Neural cell (in vitro differentiated cells): Measurements from ENCODE around the gene ARHGEF37. TPM values are rescaled to one million over a fixed set of nuclear protein-coding genes. Genes with fewer than 3 reads are reported as not detected.

Source experiments
- H2AFZ ChIP-seq: fragments of 200-600, 300-800 bp; sonication (generic), shearing (Covaris generic); 2 replicates; pipeline ENCODE4 v1.6.0; 2014; ENCODE audit warnings: low read depth, mild to moderate bottlenecking, antibody characterized with exemption, low read length, moderate library complexity
- H3F3A ChIP-seq: fragments of 200-600 bp; shearing (Covaris generic); 2 replicates; pipeline ENCODE4 v1.6.1; 2016; ENCODE audit warnings: mild to moderate bottlenecking, moderate library complexity, mixed read lengths, antibody characterized with exemption, low read length; ENCODE audit not compliant: insufficient read depth, poor library complexity, severe bottlenecking
- H3K27ac ChIP-seq: fragments of 200-600, 300-800 bp; sonication (generic), shearing (Covaris generic); 2 replicates; pipeline ENCODE4 v1.5.1; 2014; ENCODE audit warnings: mild to moderate bottlenecking, low read length, moderate library complexity
- H3K27me3 ChIP-seq: fragments of 300-800, 200-600 bp; sonication (generic), shearing (Covaris generic); 2 replicates; pipeline ENCODE4 v1.6.0; 2014; ENCODE audit warnings: mild to moderate bottlenecking, low read depth, low read length, moderate library complexity; ENCODE audit not compliant: insufficient read depth
- H3K36me3 ChIP-seq: fragments of 300-800, 200-600 bp; sonication (generic), shearing (Covaris generic); 2 replicates; pipeline ENCODE4 v1.5.1; 2014; ENCODE audit warnings: mild to moderate bottlenecking, antibody characterized with exemption, low read length, moderate library complexity; ENCODE audit not compliant: insufficient read depth
- H3K4me2 ChIP-seq: fragments of 300-800, 200-600 bp; sonication (generic), shearing (Covaris generic); 2 replicates; pipeline ENCODE4 v1.6.0; 2014; ENCODE audit warnings: mild to moderate bottlenecking, low read length
- H3K4me3 ChIP-seq: fragments of 300-800, 200-600 bp; sonication (generic), shearing (Covaris generic); 2 replicates; pipeline ENCODE4 v1.5.1; 2014; ENCODE audit warnings: mild to moderate bottlenecking, low read length, moderate library complexity
- H3K79me2 ChIP-seq: fragments of 200-600 bp; shearing (Covaris generic); replicated peaks from 2 replicates; pipeline ENCODE4 v1.6.0; 2014; ENCODE audit warnings: mild to moderate bottlenecking, low read length, moderate library complexity; ENCODE audit not compliant: insufficient read depth
- H3K9ac ChIP-seq: fragments of 300-800, 200-600 bp; sonication (generic), shearing (Covaris generic); 2 replicates; pipeline ENCODE4 v1.6.1; 2016; ENCODE audit warnings: mild to moderate bottlenecking, low read length, mixed read lengths
- H3K9me2 ChIP-seq: fragments of 200-600 bp; shearing (Covaris generic); 2 replicates; pipeline ENCODE4 v1.6.1; 2016; ENCODE audit warnings: mild to moderate bottlenecking, low read length, mixed read lengths; ENCODE audit not compliant: insufficient read depth
- H3K9me3 ChIP-seq: fragments of 200-600, 300-800 bp; sonication (generic), shearing (Covaris generic); 2 replicates; pipeline ENCODE4 v1.6.1; 2016; ENCODE audit warnings: mild to moderate bottlenecking, mixed run types, low read length, moderate library complexity, mixed read lengths
- H4K20me1 ChIP-seq: fragments of 200-600 bp; shearing (Covaris generic); 2 replicates; pipeline ENCODE4 v1.6.1; 2016; ENCODE audit warnings: mild to moderate bottlenecking, mixed run types; ENCODE audit not compliant: insufficient read depth
- EP300 ChIP-seq: fragments of 450-650 bp; conservative IDR thresholded peaks from 2 replicates; pipeline ENCODE4 v1.6.1; 2014; ENCODE audit warnings: antibody characterized with exemption, mild to moderate bottlenecking, moderate library complexity; ENCODE audit not compliant: poor library complexity, severe bottlenecking
- EZH2 ChIP-seq: fragments of 200-600, 300-800 bp; shearing (Covaris generic), sonication (generic); IDR thresholded peaks from 2 replicates; pipeline ENCODE4 v1.6.1; 2014; ENCODE audit warnings: antibody characterized with exemption, low read length, borderline replicate concordance, mild to moderate bottlenecking; ENCODE audit not compliant: insufficient read depth, poor library complexity, severe bottlenecking
- MXI1 ChIP-seq: fragments of 450-650 bp; conservative IDR thresholded peaks from 2 replicates; pipeline ENCODE4 v1.6.1; 2014; ENCODE audit warnings: antibody characterized with exemption, mild to moderate bottlenecking; ENCODE audit not compliant: poor library complexity, severe bottlenecking
- POLR2AphosphoS5 ChIP-seq: IDR thresholded peaks from 2 replicates; pipeline ENCODE4 v1.6.1; 2012
- RAD21 ChIP-seq: fragments of 450-650 bp; conservative IDR thresholded peaks from 2 replicates; pipeline ENCODE4 v1.6.1; 2014; ENCODE audit warnings: antibody characterized with exemption, mild to moderate bottlenecking, moderate library complexity
- REST ChIP-seq: IDR thresholded peaks from 2 replicates; pipeline ENCODE4 v1.6.1; 2012; ENCODE audit warnings: borderline replicate concordance
- SMC3 ChIP-seq: fragments of 450-650 bp; conservative IDR thresholded peaks from 2 replicates; pipeline ENCODE4 v1.6.1; 2014; ENCODE audit warnings: antibody characterized with exemption, mild to moderate bottlenecking, moderate library complexity; ENCODE audit not compliant: poor library complexity
- TAF1 ChIP-seq: IDR thresholded peaks from 2 replicates; pipeline ENCODE4 v1.6.1; 2012; ENCODE audit warnings: low read depth
- polyA plus RNA-seq: library from polyadenylated mRNA; depleted of rRNA; stranded (reverse); fragments of >200 nt; gene quantifications from 2 replicates; pipeline ENCODE4 v1.2.3, GENCODE V29; 2014
- TF ChIP-seq, protein P1 (sequence below): fragments of 450-650 bp; IDR thresholded peaks from 2 replicates; pipeline ENCODE4 v1.5.1; 2014; ENCODE audit warnings: antibody characterized with exemption, mild to moderate bottlenecking, moderate library complexity; ENCODE audit not compliant: poor library complexity, severe bottlenecking

ARHGEF37 gene
- polyA plus RNA-seq, 1 donor from 2014 or later = 0.53 TPM

- Histone ChIP-seq H3K9me2 (no peaks in the 10 kb centered on the region), H3K27me3 (no peaks in the 10 kb centered on the region), H3K27ac (no peak overlapping the region), H3K9ac (no peak overlapping the region), H3K79me2 (no peaks in the 10 kb centered on the region), H3F3A (no peaks in the 10 kb centered on the region), H3K4me2 (no peak overlapping the region), H2AFZ (no peak overlapping the region), H3K4me3 (no peak overlapping the region), H4K20me1 (no peaks in the 10 kb centered on the region), H3K9me3 (no peaks in the 10 kb centered on the region), H3K36me3 (no peaks in the 10 kb centered on the region)
- no peak for TF ChIP-seq EP300
- TF ChIP-seq, protein P1, sequence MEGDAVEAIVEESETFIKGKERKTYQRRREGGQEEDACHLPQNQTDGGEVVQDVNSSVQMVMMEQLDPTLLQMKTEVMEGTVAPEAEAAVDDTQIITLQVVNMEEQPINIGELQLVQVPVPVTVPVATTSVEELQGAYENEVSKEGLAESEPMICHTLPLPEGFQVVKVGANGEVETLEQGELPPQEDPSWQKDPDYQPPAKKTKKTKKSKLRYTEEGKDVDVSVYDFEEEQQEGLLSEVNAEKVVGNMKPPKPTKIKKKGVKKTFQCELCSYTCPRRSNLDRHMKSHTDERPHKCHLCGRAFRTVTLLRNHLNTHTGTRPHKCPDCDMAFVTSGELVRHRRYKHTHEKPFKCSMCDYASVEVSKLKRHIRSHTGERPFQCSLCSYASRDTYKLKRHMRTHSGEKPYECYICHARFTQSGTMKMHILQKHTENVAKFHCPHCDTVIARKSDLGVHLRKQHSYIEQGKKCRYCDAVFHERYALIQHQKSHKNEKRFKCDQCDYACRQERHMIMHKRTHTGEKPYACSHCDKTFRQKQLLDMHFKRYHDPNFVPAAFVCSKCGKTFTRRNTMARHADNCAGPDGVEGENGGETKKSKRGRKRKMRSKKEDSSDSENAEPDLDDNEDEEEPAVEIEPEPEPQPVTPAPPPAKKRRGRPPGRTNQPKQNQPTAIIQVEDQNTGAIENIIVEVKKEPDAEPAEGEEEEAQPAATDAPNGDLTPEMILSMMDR = no peak
- TF ChIP-seq MXI1 = no peak
- no peak for TF ChIP-seq EZH2
- TF ChIP-seq RAD21 = no peak
- no peak for TF ChIP-seq POLR2AphosphoS5
- TF ChIP-seq TAF1 = no peak
- no peak for TF ChIP-seq REST
- no peak for TF ChIP-seq SMC3
These were observed 55.0 kb downstream of the ARHGEF37 start for GRCh38 chr5:149636191-149636860.

- H4K20me1 ChIP-seq = no peaks in the 10 kb centered on the region
- no peaks in the 10 kb centered on the region for H3K9me2 ChIP-seq
- H3K4me2 ChIP-seq = no peak overlapping the region
- no peaks in the 10 kb centered on the region for H3K27me3 ChIP-seq
- no peaks in the 10 kb centered on the region for H3K36me3 ChIP-seq
- H3F3A ChIP-seq = no peaks in the 10 kb centered on the region
- H3K79me2 ChIP-seq = no peaks in the 10 kb centered on the region
- H3K9ac ChIP-seq = no peak overlapping the region
- no peak overlapping the region for H3K4me3 ChIP-seq
- peak; percentile 99 for TF ChIP-seq RAD21
- TF ChIP-seq REST = no peak
- TF ChIP-seq, protein P1 = peak; percentile 96
- TF ChIP-seq TAF1 = no peak
- TF ChIP-seq POLR2AphosphoS5 = no peak
- TF ChIP-seq EZH2 = no peak
- TF ChIP-seq EP300 = no peak
- TF ChIP-seq SMC3 = peak; percentile 99
- no peak for TF ChIP-seq MXI1
- no peaks in the 10 kb centered on the region for H3K9me3 ChIP-seq
- H2AFZ ChIP-seq = no peak overlapping the region
- no peak overlapping the region for H3K27ac ChIP-seq
These were observed 55.6 kb downstream of the ARHGEF37 start for GRCh38 chr5:149636861-149637246.
